GM23338 (cell line): ENCODE results near the gene SLC9A8. TPM values are rescaled to one million over a fixed set of nuclear protein-coding genes. Genes with fewer than 3 reads are reported as not detected.

ENCODE experiments used
- ATAC-seq: fragments of 200-7000 bp; cut with Tn5 transposase; 3 replicates; pipeline ENCODE4 v1.9.1; 2020
- DNase-seq: peaks from one replicate; pipeline ENCODE4 v3.0.0-alpha.2; 2015; ENCODE audit warnings: low spot score
- H2AFZ ChIP-seq: fragments of 200-600 bp; sonication (generic); 2 replicates; pipeline ENCODE4 v1.8.0; 2016; ENCODE audit warnings: antibody characterized with exemption, mild to moderate bottlenecking, moderate library complexity
- H3F3A ChIP-seq: fragments of 200-600 bp; sonication (generic); replicated peaks from 2 replicates; pipeline ENCODE4 v1.8.0; 2017; ENCODE audit warnings: antibody characterized with exemption, mixed run types, low read depth
- H3K27ac ChIP-seq: fragments of 200-600 bp; sonication (generic); 2 replicates; pipeline ENCODE4 v1.6.1; 2016; ENCODE audit warnings: low read depth
- H3K27me3 ChIP-seq: fragments of 200-600 bp; sonication (generic); 2 replicates; pipeline ENCODE4 v1.8.0; 2016; ENCODE audit warnings: mild to moderate bottlenecking, mixed run types, moderate library complexity; ENCODE audit not compliant: insufficient read depth
- H3K36me3 ChIP-seq: fragments of 200-600 bp; sonication (generic); 2 replicates; pipeline ENCODE4 v1.8.0; 2016; ENCODE audit warnings: mild to moderate bottlenecking; ENCODE audit not compliant: insufficient read depth
- H3K4me1 ChIP-seq: fragments of 200-600 bp; sonication (generic); 2 replicates; pipeline ENCODE4 v1.8.0; 2016; ENCODE audit warnings: mild to moderate bottlenecking, moderate library complexity; ENCODE audit not compliant: insufficient read depth
- H3K4me2 ChIP-seq: fragments of 200-600 bp; sonication (generic); 2 replicates; pipeline ENCODE4 v1.7.1; 2017; ENCODE audit warnings: mixed run types
- H3K4me3 ChIP-seq: fragments of 200-600 bp; sonication (generic); 2 replicates; pipeline ENCODE4 v1.6.1; 2016; ENCODE audit warnings: mixed run types
- H3K79me2 ChIP-seq: fragments of 200-600 bp; sonication (generic); replicated peaks from 2 replicates; pipeline ENCODE4 v1.8.0; 2017; ENCODE audit warnings: mild to moderate bottlenecking; ENCODE audit not compliant: insufficient read depth
- H3K9me2 ChIP-seq: fragments of 200-600 bp; sonication (generic); 2 replicates; pipeline ENCODE4 v1.8.0; 2017; ENCODE audit not compliant: insufficient read depth
- H4K20me1 ChIP-seq: fragments of 200-600 bp; sonication (generic); replicated peaks from 2 replicates; pipeline ENCODE4 v1.8.0; 2017; ENCODE audit warnings: mild to moderate bottlenecking; ENCODE audit not compliant: insufficient read depth
- H3K27ac Mint-ChIP-seq: 2 replicates; pipeline ENCODE4 v1.8.0; 2020; ENCODE audit warnings: inconsistent platforms, mild to moderate bottlenecking, moderate library complexity, mixed read lengths
- H3K27me3 Mint-ChIP-seq: 3 replicates; pipeline ENCODE4 v1.8.0; 2022; ENCODE audit warnings: low read depth, mild to moderate bottlenecking, moderate library complexity, mixed read lengths, inconsistent platforms; ENCODE audit not compliant: insufficient read depth, poor library complexity
- H3K36me3 Mint-ChIP-seq: 3 replicates; pipeline ENCODE4 v1.8.0; 2021; ENCODE audit warnings: low read depth, mild to moderate bottlenecking, inconsistent platforms, moderate library complexity, mixed read lengths
- H3K4me1 Mint-ChIP-seq: 3 replicates; pipeline ENCODE4 v1.8.0; 2020; ENCODE audit warnings: mild to moderate bottlenecking, inconsistent platforms, mixed read lengths
- H3K4me3 Mint-ChIP-seq: 3 replicates; pipeline ENCODE4 v1.8.0; 2021; ENCODE audit warnings: moderate library complexity, mild to moderate bottlenecking, inconsistent platforms, mixed read lengths
- H3K9me3 Mint-ChIP-seq: 3 replicates; pipeline ENCODE4 v1.8.0; 2020; ENCODE audit warnings: moderate library complexity, mild to moderate bottlenecking, inconsistent platforms, mixed read lengths
- EZH2 ChIP-seq: fragments of 200-600 bp; sonication (generic); IDR thresholded peaks from one replicate; pipeline ENCODE4 v1.8.0; 2017; ENCODE audit warnings: antibody characterized with exemption, mild to moderate bottlenecking, low read depth; ENCODE audit not compliant: unreplicated experiment
- POLR2AphosphoS5 ChIP-seq: IDR thresholded peaks from 2 replicates; pipeline ENCODE4 v1.6.1; 2016; ENCODE audit warnings: antibody characterized with exemption, low read depth
- REST ChIP-seq: IDR thresholded peaks from one replicate; pipeline ENCODE4 v1.6.1; 2018; ENCODE audit warnings: antibody characterized with exemption; ENCODE audit not compliant: unreplicated experiment
- ZNF331 ChIP-seq: fragments of 250-450 bp; sonication (Bioruptor Pico); IDR thresholded peaks from 2 replicates; pipeline ENCODE4 v1.5.0; 2020; ENCODE audit warnings: low read depth, mild to moderate bottlenecking, moderate library complexity
- ZNF462 ChIP-seq: fragments of 250-450 bp; sonication (Bioruptor Pico); IDR thresholded peaks from 2 replicates; pipeline ENCODE4 v1.5.0; 2020; ENCODE audit warnings: mild to moderate bottlenecking, moderate library complexity
- polyA plus RNA-seq: library from polyadenylated mRNA; unstranded; fragments of >200 nt; fragmentation: Nextera tagmentation; extraction: Ambion mirVana; gene quantifications from 2 replicates; pipeline ENCODE4 v1.2.1, GENCODE V29; 2016
- total RNA-seq: library from RNA; depleted of rRNA; stranded (reverse); fragments of >200 nt; shearing (Covaris generic); gene quantifications from 2 replicates; pipeline ENCODE4 v1.2.3, GENCODE V29; 2014

SLC9A8 gene
- total and polyA plus RNA-seq, 2 experiments from 2014 or later: 2.6 to 6.4 TPM

DNA sequence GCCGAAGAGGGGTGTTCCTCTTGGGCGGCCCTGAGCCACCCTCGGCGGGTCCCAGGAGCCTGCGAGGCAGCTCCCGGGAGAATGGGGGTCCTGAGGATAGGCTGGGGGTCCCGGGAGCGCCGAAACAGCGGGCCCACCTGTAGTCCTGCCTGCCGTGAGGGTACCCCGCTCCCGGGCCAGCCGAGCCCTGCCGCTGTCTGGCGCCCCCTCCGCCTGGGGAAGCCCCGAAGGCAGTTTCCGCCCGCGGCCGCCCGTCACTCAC is 102.4 kb downstream of the SLC9A8 start (continued):
- TF ChIP-seq ZNF462 (CRISPR knock-in tag): no peak
- no peak for TF ChIP-seq REST
- no peak for TF ChIP-seq EZH2
- TF ChIP-seq POLR2AphosphoS5: no peak

DNA sequence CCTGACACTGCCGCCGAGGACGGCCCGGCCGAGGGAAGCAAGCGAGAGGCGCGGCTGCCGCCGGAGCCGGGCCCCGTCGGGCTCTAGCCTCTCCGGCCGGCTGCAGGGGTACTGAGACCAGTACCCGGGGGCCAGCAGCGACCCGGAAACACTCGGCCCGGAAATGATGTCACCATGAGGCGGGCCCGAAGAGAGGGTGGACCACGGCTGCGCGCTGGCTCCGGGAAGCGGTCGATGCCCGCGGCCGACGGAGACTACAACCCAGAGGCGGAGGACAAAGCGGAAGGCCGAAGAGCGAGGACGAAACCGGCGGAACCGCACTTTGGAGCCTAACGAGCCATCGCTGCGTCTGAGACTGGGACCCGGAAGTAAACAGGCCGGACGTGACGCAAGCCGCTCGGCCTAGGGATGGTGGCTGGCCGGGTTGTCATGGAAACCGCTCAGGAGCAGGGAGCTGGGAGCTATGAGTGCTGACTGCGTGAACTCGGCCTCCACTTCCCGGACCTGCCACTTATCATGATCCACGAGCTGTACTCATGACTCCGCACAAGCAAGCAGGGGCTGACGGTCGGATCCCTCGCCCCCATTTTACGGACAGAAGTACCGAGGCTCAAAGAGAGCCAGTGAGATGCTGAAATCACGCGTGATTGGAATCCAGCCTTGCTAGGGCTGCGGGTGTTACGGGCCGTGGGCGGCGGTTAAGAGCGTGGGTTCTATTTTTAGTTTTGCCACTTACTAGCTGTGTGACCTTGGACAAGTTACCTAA is 102.9 kb downstream of the SLC9A8 start, which contains the start of gene SPATA2:
Gene SPATA2, minus strand, starts transcription at position 150 of the 766 bp plus-strand sequence. CDS start 7,039 bp downstream, outside the sequence.
- DNase-seq (peak; percentile 98), ATAC-seq (peak; percentile 92)
- peaks cover 18% of the 10 kb centered on the region for H3K4me1 Mint-ChIP-seq
- H3K4me3 ChIP-seq: peak within 1 kb of the TSS; percentile 99
- H4K20me1 ChIP-seq: peaks cover 28% of the 10 kb centered on the region
- H3K27me3 ChIP-seq: no peaks in the 10 kb centered on the region
- no peaks in the 10 kb centered on the region for H3K36me3 Mint-ChIP-seq
- H3K9me3 Mint-ChIP-seq: no peaks in the 10 kb centered on the region; the same call in 2 of the 3 replicates
- H3F3A ChIP-seq: peaks cover 7% of the 10 kb centered on the region; the same call in 1 of the 2 replicates
- H3K27ac Mint-ChIP-seq: peak within 1 kb of the TSS; percentile 100
- peak within 1 kb of the TSS; percentile 100 for H2AFZ ChIP-seq
- peak within 1 kb of the TSS; percentile 99 for H3K4me2 ChIP-seq
- H3K36me3 ChIP-seq: no peaks in the 10 kb centered on the region
- H3K9me2 ChIP-seq: no peaks in the 10 kb centered on the region
- peaks cover 6% of the 10 kb centered on the region; the same call in 1 of the 2 replicates for H3K4me1 ChIP-seq
- peak within 1 kb of the TSS; percentile 99 for H3K4me3 Mint-ChIP-seq
- peaks cover 19% of the 10 kb centered on the region for H3K27me3 Mint-ChIP-seq
- peak within 1 kb of the TSS; percentile 100 for H3K27ac ChIP-seq
- H3K79me2 ChIP-seq: peaks cover 45% of the 10 kb centered on the region
- no peak for TF ChIP-seq ZNF331 (CRISPR knock-in tag)
- no peak for TF ChIP-seq ZNF462 (CRISPR knock-in tag)
